OCI-LY7 (cell line): ENCODE data around the gene MACROH2A2. TPM values are rescaled to one million over a fixed set of nuclear protein-coding genes. Genes with fewer than 3 reads are reported as not detected.

Source experiments
- BruUV-seq: library from RNA; stranded (reverse); fragments of 400-500 nt; replicated peaks from 2 replicates; lab custom pipeline; 2021; lab: Mats Ljungman, UMichigan
- CTCF ChIA-PET: fragments of 300-600 bp; sonication (Branson Sonifier 250); formaldehyde crosslinking; loops from one replicate; lab custom pipeline; 2022; ENCODE audit warnings: antibody characterized with exemption; ENCODE audit not compliant: unreplicated experiment; lab: Charles Lee
- POLR2A ChIA-PET: fragments of 300-600 bp; sonication (Branson Sonifier 250); formaldehyde crosslinking; loops from one replicate; lab custom pipeline; 2022; ENCODE audit warnings: antibody characterized with exemption; lab: Charles Lee
- DNase-seq: peaks from one replicate; pipeline ENCODE4 v3.0.0-alpha.2; 2015; ENCODE audit warnings: low spot score
- H2AFZ ChIP-seq: fragments of 200-600 bp; sonication (generic), shearing (Covaris generic); 2 replicates; pipeline ENCODE4 v1.6.1; 2014; ENCODE audit warnings: mild to moderate bottlenecking, antibody characterized with exemption, low read length, moderate library complexity
- H3K27ac ChIP-seq: fragments of 200-600 bp; sonication (generic); 2 replicates; pipeline ENCODE4 v1.5.1; 2014; ENCODE audit warnings: mixed run types, low read depth, mild to moderate bottlenecking, moderate library complexity, low read length, inconsistent platforms; ENCODE audit not compliant: poor library complexity, severe bottlenecking
- H3K36me3 ChIP-seq: fragments of 200-600 bp; sonication (generic); 2 replicates; pipeline ENCODE4 v1.6.1; 2014; ENCODE audit warnings: mild to moderate bottlenecking, antibody characterized with exemption, low read length, moderate library complexity, mixed read lengths; ENCODE audit not compliant: insufficient read depth
- H3K4me1 ChIP-seq: fragments of 200-600 bp; sonication (generic); 2 replicates; pipeline ENCODE4 v1.5.1; 2014; ENCODE audit warnings: mild to moderate bottlenecking, low read length; ENCODE audit not compliant: insufficient read depth, poor library complexity, severe bottlenecking
- H3K4me2 ChIP-seq: fragments of 200-600 bp; sonication (generic); 2 replicates; pipeline ENCODE4 v1.6.1; 2014; ENCODE audit warnings: mild to moderate bottlenecking, low read length
- H3K4me3 ChIP-seq: fragments of 200-600 bp; sonication (generic); 2 replicates; pipeline ENCODE4 v1.5.1; 2014; ENCODE audit warnings: mild to moderate bottlenecking, low read depth, low read length; ENCODE audit not compliant: poor library complexity, severe bottlenecking
- H3K79me2 ChIP-seq: fragments of 200-600 bp; sonication (generic); 2 replicates; pipeline ENCODE4 v1.6.1; 2016; ENCODE audit warnings: low read depth, mild to moderate bottlenecking, low read length, moderate library complexity, mixed read lengths; ENCODE audit not compliant: insufficient read depth
- H3K9me2 ChIP-seq: fragments of 200-600 bp; sonication (generic); 2 replicates; pipeline ENCODE4 v1.6.1; 2016; ENCODE audit warnings: mild to moderate bottlenecking, low read length, mixed read lengths; ENCODE audit not compliant: insufficient read depth
- H3K9me3 ChIP-seq: fragments of 200-600 bp; sonication (generic); 2 replicates; pipeline ENCODE4 v1.6.1; 2014; ENCODE audit warnings: mild to moderate bottlenecking, mixed run types, low read length, mixed read lengths
- H4K20me1 ChIP-seq: fragments of 200-600 bp; sonication (generic); 2 replicates; pipeline ENCODE4 v1.6.1; 2014; ENCODE audit warnings: mild to moderate bottlenecking, antibody characterized with exemption, low read length, moderate library complexity, mixed read lengths; ENCODE audit not compliant: insufficient read depth
- EZH2phosphoT487 ChIP-seq: fragments of 200-600 bp; sonication (generic); IDR thresholded peaks from 2 replicates; pipeline ENCODE4 v1.6.1; 2018; ENCODE audit warnings: low read depth, borderline replicate concordance, mild to moderate bottlenecking, mixed run types, antibody characterized with exemption, low read length, moderate library complexity, mixed read lengths
- intact Hi-C: fragments of 100-400 bp; cut with micrococcal nuclease; formaldehyde crosslinking; loops from one replicate; pipeline ENCODE4 v1.10.0; 2022; ENCODE audit not compliant: unreplicated experiment
- total RNA-seq, 2 experiments: library from RNA; depleted of rRNA in 1 of 2; stranded (reverse); fragments of >200 nt in 1 of 2; shearing (Covaris generic) in 1 of 2; gene quantifications; 2 replicates each; pipeline ENCODE4 v1.2.3, GENCODE V29; 2014 to 2022
- TF ChIP-seq, protein P1 (sequence below): fragments of 200-600 bp; sonication (generic); conservative IDR thresholded peaks from 2 replicates; pipeline ENCODE4 v1.5.1; 2014; ENCODE audit warnings: mild to moderate bottlenecking, antibody characterized with exemption, low read length, moderate library complexity, mixed read lengths

Gene MACROH2A2
- total RNA-seq, 2 experiments from 2014 or later = not detected

GRCh38 chr10:70146489-70147258 lies 94.0 kb downstream of the MACROH2A2 start, which contains the start of gene TYSND1:
TYSND1 (minus strand) TSS chr10:70146700; CDS start chr10:70146586, 114 bp downstream.
- POLR2A ChIA-PET = interaction anchor here (0.6 to 1.7 kb wide), 15 partner anchors 10 to 290 kb away, joined by 3 to 12 read pairs (median 4); partner anchors contain the start of genes EIF4EBP2 and SAR1A
- Histone ChIP-seq H3K36me3 (peaks cover 36% of the 10 kb centered on the region), H2AFZ (peak within 1 kb of the TSS; percentile 47), H3K4me1 (peaks cover 17% of the 10 kb centered on the region), H3K27ac (peak within 1 kb of the TSS; percentile 78), H3K79me2 (no peaks in the 10 kb centered on the region; the same call in 1 of the 2 replicates), H4K20me1 (no peaks in the 10 kb centered on the region), H3K4me2 (peak within 1 kb of the TSS; percentile 90), H3K4me3 (peak within 1 kb of the TSS; percentile 76), H3K9me2 (no peaks in the 10 kb centered on the region), H3K9me3 (no peaks in the 10 kb centered on the region)
- intact Hi-C loops = loop anchor here (1.0 to 10.0 kb wide), 2 partner anchors 24 to 218 kb away; partner anchors contain the start of gene SAR1A
- CTCF ChIA-PET = interaction anchor here (0.6 to 1.6 kb wide), 8 partner anchors 11 to 233 kb away, joined by 3 to 10 read pairs (median 4); partner anchors contain the start of gene SAR1A
- no peak for TF ChIP-seq EZH2phosphoT487
- TF ChIP-seq, protein P1, sequence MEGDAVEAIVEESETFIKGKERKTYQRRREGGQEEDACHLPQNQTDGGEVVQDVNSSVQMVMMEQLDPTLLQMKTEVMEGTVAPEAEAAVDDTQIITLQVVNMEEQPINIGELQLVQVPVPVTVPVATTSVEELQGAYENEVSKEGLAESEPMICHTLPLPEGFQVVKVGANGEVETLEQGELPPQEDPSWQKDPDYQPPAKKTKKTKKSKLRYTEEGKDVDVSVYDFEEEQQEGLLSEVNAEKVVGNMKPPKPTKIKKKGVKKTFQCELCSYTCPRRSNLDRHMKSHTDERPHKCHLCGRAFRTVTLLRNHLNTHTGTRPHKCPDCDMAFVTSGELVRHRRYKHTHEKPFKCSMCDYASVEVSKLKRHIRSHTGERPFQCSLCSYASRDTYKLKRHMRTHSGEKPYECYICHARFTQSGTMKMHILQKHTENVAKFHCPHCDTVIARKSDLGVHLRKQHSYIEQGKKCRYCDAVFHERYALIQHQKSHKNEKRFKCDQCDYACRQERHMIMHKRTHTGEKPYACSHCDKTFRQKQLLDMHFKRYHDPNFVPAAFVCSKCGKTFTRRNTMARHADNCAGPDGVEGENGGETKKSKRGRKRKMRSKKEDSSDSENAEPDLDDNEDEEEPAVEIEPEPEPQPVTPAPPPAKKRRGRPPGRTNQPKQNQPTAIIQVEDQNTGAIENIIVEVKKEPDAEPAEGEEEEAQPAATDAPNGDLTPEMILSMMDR = peak; percentile 84
- DNase-seq = peak; percentile 99
- BruUV-seq = TSS peak; percentile 88

- H4K20me1 ChIP-seq = no peaks in the 10 kb centered on the region
- peak overlapping the region; percentile 47; the same call in 1 of the 2 replicates for H2AFZ ChIP-seq
- peak overlapping the region; percentile 76 for H3K4me3 ChIP-seq
- BruUV-seq = no TSS peak
- intact Hi-C loops = loop anchor here (10.0 kb wide), 1 partner anchor 218 kb away; no protein-coding TSS in a partner anchor
- no peaks in the 10 kb centered on the region for H3K9me3 ChIP-seq
- ChIA-PET CTCF (interaction anchor here (0.8 to 1.6 kb wide), 4 partner anchors 10 to 217 kb away, joined by 4 to 6 read pairs (median 6); partner anchors contain the start of gene SAR1A), POLR2A (interaction anchor here (0.7 to 1.7 kb wide), 6 partner anchors 10 to 242 kb away, joined by 3 to 12 read pairs (median 6); no protein-coding TSS in a partner anchor)
- DNase-seq = no peak
- peaks cover 41% of the 10 kb centered on the region for H3K36me3 ChIP-seq
- peak overlapping the region; percentile 90 for H3K4me2 ChIP-seq
- peaks cover 17% of the 10 kb centered on the region for H3K4me1 ChIP-seq
- no peaks in the 10 kb centered on the region; the same call in 1 of the 2 replicates for H3K79me2 ChIP-seq
- no peak for TF ChIP-seq EZH2phosphoT487
- TF ChIP-seq, protein P1 = no peak
- no peaks in the 10 kb centered on the region for H3K9me2 ChIP-seq
- peak overlapping the region; percentile 78 for H3K27ac ChIP-seq
Measured at GRCh38 chr10:70147259-70147625, 94.6 kb downstream of the MACROH2A2 start.
